Tibial artery (tissue), 4 donors: ENCODE measurements around the gene GPR149.

Experiments
- DNase-seq, 2 donors: peaks; one replicate each; pipeline ENCODE4 v3.0.0-alpha.2; 2019
- H3K27ac ChIP-seq, 2 donors: fragments of 200-600 bp; sonication (generic) in 1 of 2; 1 replicate in 1 of 2; 2 replicates in 1 of 2; pipeline ENCODE4 v1.5.1; 2018 to 2019; ENCODE audit warnings: mild to moderate bottlenecking in 1 of 2
- H3K27me3 ChIP-seq, 2 donors: fragments of 200-600 bp; sonication (generic) in 1 of 2; one replicate each; pipeline versions ENCODE4 v1.5.1 to v1.6.0; 2016 to 2019
- H3K36me3 ChIP-seq, 3 donors: fragments of 200-600 bp; sonication (generic) in 2 of 3; one replicate each; pipeline ENCODE4 v1.5.1; 2016 to 2019; ENCODE audit warnings: mild to moderate bottlenecking in 2 of 3
- H3K4me1 ChIP-seq, 4 donors: fragments of 200-600 bp; sonication (generic) in 2 of 4; 1 replicate in 3 of 4; 2 replicates in 1 of 4; pipeline ENCODE4 v1.5.1; 2016 to 2019
- H3K4me3 ChIP-seq, 2 donors: fragments of 200-600 bp; sonication (generic) in 1 of 2; 1 replicate in 1 of 2; 2 replicates in 1 of 2; pipeline ENCODE4 v1.5.1; 2018 to 2019; ENCODE audit warnings: mild to moderate bottlenecking in 2 of 2
- H3K9me3 ChIP-seq, 3 donors: fragments of 200-600 bp; sonication (generic) in 1 of 3; one replicate each; pipeline ENCODE4 v1.5.1; 2016 to 2019
- CTCF ChIP-seq, 2 experiments: fragments of 200-600 bp in 1 of 2; fragments of 450-650 bp in 1 of 2; IDR thresholded peaks; one replicate each; pipeline ENCODE4 v1.5.1; 2017 to 2019; ENCODE audit warnings: antibody characterized with exemption in 2 of 2, mild to moderate bottlenecking in 1 of 2, moderate library complexity in 1 of 2
- intact Hi-C: fragments of 100-400 bp; cut with DNase I; formaldehyde crosslinking; loops from one replicate; pipeline ENCODE4 v1.15.0; 2023; ENCODE audit warnings: low total_unique reads

The GPR149 gene

GRCh38 chr3:154364849-154365248 is 65.1 kb downstream of the GPR149 start:
- intact Hi-C loops: no loop called here
- H3K9me3 ChIP-seq: peaks cover 0 to 9% (median 0%) of the 10 kb centered on the region in 3 donors
- DNase-seq: no peak
- no peaks in the 10 kb centered on the region for H3K4me1 ChIP-seq
- no peaks in the 10 kb centered on the region for H3K36me3 ChIP-seq
- no peak overlapping the region for H3K4me3 ChIP-seq
- H3K27me3 ChIP-seq: no peaks in the 10 kb centered on the region
- no peak for TF ChIP-seq CTCF (IDR thresholded peaks at IDR 0.05)
- no peak overlapping the region for H3K27ac ChIP-seq

- DNase-seq: no peak
- intact Hi-C loops: no loop called here
- peaks cover 0 to 9% (median 0%) of the 10 kb centered on the region in 3 donors for H3K9me3 ChIP-seq
- H3K27ac ChIP-seq: no peak overlapping the region
- no peaks in the 10 kb centered on the region for H3K4me1 ChIP-seq
- no peak overlapping the region for H3K4me3 ChIP-seq
- H3K27me3 ChIP-seq: no peaks in the 10 kb centered on the region
- TF ChIP-seq CTCF (IDR thresholded peaks at IDR 0.05): no peak
- no peaks in the 10 kb centered on the region for H3K36me3 ChIP-seq
Observed at GRCh38 chr3:154361099-154361498, 68.9 kb downstream of the GPR149 start.

GRCh38 chr3:154356009-154356408 is 74.0 kb downstream of the GPR149 start:
- no peak overlapping the region for H3K27ac ChIP-seq
- H3K4me1 ChIP-seq: no peaks in the 10 kb centered on the region
- no peaks in the 10 kb centered on the region for H3K27me3 ChIP-seq
- DNase-seq: no peak
- H3K36me3 ChIP-seq: no peaks in the 10 kb centered on the region
- no peak overlapping the region for H3K4me3 ChIP-seq
- intact Hi-C loops: no loop called here
- TF ChIP-seq CTCF (IDR thresholded peaks at IDR 0.05): no peak
- H3K9me3 ChIP-seq: no peaks in the 10 kb centered on the region

- no peaks in the 10 kb centered on the region for H3K36me3 ChIP-seq
- intact Hi-C loops: no loop called here
- H3K4me1 ChIP-seq: no peaks in the 10 kb centered on the region
- no peaks in the 10 kb centered on the region for H3K9me3 ChIP-seq
- TF ChIP-seq CTCF (IDR thresholded peaks at IDR 0.05): no peak
- no peak for DNase-seq
- no peak overlapping the region for H3K4me3 ChIP-seq
- H3K27ac ChIP-seq: no peak overlapping the region
- H3K27me3 ChIP-seq: no peaks in the 10 kb centered on the region
Observed at GRCh38 chr3:154349223-154349622, 80.8 kb downstream of the GPR149 start.

GRCh38 chr3:154345422-154346122 is 84.4 kb downstream of the GPR149 start:
- Histone ChIP-seq H3K4me1 (no peaks in the 10 kb centered on the region), H3K27me3 (no peaks in the 10 kb centered on the region), H3K27ac (no peak overlapping the region), H3K36me3 (no peaks in the 10 kb centered on the region), H3K9me3 (no peaks in the 10 kb centered on the region), H3K4me3 (no peak overlapping the region)
- DNase-seq: no peak
- no peak for TF ChIP-seq CTCF (IDR thresholded peaks at IDR 0.05)
- intact Hi-C loops: no loop called here
